ENCODE measurements around the gene TMEM9. TPM values are rescaled to one million over a fixed set of nuclear protein-coding genes. Genes with fewer than 3 reads are reported as not detected.

The TMEM9 gene
- total RNA-seq, 1 experiment from 2014 or later: 435 TPM

DNA sequence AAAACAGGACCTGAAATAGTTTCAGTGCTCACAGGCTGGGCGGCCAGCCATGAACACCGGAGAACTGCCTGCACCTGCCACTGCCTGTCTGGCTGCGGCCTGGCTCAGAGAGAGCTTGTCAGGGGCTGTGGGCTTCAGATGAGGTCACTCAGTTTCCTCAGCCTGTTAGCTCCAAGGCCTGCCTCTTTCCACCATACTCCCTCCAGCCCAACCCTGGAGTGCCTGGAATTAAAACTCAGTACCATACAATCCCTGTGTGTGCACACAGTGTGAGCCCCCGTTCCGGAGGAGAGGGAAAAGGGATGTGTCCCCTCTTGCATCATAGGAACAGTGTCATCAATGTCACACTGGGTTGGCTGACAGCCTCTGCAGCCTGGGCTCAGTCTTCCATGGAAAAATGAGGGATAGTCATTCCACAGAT is 58.2 kb downstream of the TMEM9 start:
- CTCF ChIA-PET: interaction anchor here (0.5 to 1.3 kb wide), 2 partner anchors 10 to 251 kb away, joined by 3 to 6 read pairs; no protein-coding TSS in a partner anchor
- DNase-seq (no peak), ATAC-seq (no peak)
- Histone ChIP-seq H3F3A (ENCODE audit: low read length, unreplicated experiment) (no peaks in the 10 kb centered on the region), H2AFZ (ENCODE audit: low read length) (no peak overlapping the region), H3K9me2 (replicated peaks; ENCODE audit: low read length) (no peaks in the 10 kb centered on the region), H3K9me3 (ENCODE audit: low read length) (no peaks in the 10 kb centered on the region), H3K79me2 (ENCODE audit: low read length) (no peaks in the 10 kb centered on the region), H3K4me3 (ENCODE audit: low read length) (no peak overlapping the region), H3K4me2 (ENCODE audit: low read length) (no peak overlapping the region), H3K4me1 (ENCODE audit: insufficient read depth, low read length) (no peaks in the 10 kb centered on the region), H3K36me3 (ENCODE audit: low read depth, low read length) (no peaks in the 10 kb centered on the region), H3K9ac (ENCODE audit: low read length) (no peak overlapping the region), H4K20me1 (ENCODE audit: low read length) (no peaks in the 10 kb centered on the region), H3K27me3 (ENCODE audit: low read length) (peaks cover 87% of the 10 kb centered on the region), H3K27ac (ENCODE audit: low read length) (no peak overlapping the region)
- BruUV-seq (replicated peaks): no TSS peak
- intact Hi-C loops (cut with micrococcal nuclease): no loop called here
- no peak for TF ChIP-seq EZH2phosphoT487 (IDR thresholded peaks at IDR 0.05; ENCODE audit: borderline replicate concordance, low read length)
- TF ChIP-seq, protein P1, sequence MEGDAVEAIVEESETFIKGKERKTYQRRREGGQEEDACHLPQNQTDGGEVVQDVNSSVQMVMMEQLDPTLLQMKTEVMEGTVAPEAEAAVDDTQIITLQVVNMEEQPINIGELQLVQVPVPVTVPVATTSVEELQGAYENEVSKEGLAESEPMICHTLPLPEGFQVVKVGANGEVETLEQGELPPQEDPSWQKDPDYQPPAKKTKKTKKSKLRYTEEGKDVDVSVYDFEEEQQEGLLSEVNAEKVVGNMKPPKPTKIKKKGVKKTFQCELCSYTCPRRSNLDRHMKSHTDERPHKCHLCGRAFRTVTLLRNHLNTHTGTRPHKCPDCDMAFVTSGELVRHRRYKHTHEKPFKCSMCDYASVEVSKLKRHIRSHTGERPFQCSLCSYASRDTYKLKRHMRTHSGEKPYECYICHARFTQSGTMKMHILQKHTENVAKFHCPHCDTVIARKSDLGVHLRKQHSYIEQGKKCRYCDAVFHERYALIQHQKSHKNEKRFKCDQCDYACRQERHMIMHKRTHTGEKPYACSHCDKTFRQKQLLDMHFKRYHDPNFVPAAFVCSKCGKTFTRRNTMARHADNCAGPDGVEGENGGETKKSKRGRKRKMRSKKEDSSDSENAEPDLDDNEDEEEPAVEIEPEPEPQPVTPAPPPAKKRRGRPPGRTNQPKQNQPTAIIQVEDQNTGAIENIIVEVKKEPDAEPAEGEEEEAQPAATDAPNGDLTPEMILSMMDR (conservative IDR thresholded peaks at IDR 0.05; ENCODE audit: low read depth, low read length): no peak
- TF ChIP-seq EZH2 (IDR thresholded peaks at IDR 0.05; ENCODE audit: low read length, unreplicated experiment): no peak
- POLR2A ChIA-PET (ENCODE audit: unreplicated experiment): interaction anchor here (0.7 kb wide), 1 partner anchor 25 kb away, joined by 4 read pairs; no protein-coding TSS in a partner anchor

DNA sequence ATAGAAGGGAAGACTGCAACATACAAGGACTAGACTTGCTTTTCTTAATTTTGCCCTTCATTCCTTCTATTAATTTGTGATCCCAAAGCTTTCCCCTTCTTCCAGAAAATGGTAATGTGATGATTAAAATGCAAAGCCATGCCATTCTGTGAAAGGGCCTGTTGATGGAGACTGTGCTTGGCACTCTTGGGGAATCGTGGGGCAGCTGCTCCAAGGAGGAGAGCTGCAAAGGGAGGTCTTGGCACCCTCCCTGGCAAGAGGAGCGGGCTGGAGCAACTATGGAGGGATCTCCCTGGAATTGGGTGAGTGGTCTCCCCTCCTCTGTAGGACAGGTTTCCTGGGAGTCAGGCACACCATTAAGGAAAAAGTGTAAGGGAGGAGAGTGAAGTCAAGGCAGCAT is 58.7 kb downstream of the TMEM9 start:
- intact Hi-C loops (cut with micrococcal nuclease): no loop called here
- H2AFZ ChIP-seq (ENCODE audit: low read length): no peak overlapping the region
- no peaks in the 10 kb centered on the region for H3K79me2 ChIP-seq (ENCODE audit: low read length)
- no peak overlapping the region for H3K4me2 ChIP-seq (ENCODE audit: low read length)
- no TSS peak for BruUV-seq (replicated peaks)
- ChIA-PET POLR2A (ENCODE audit: unreplicated experiment) (interaction anchor here (0.7 kb wide), 1 partner anchor 26 kb away, joined by 4 read pairs; no protein-coding TSS in a partner anchor), CTCF (interaction anchor here (1.3 kb wide), 1 partner anchor 9 kb away, joined by 6 read pairs; no protein-coding TSS in a partner anchor)
- H3K4me1 ChIP-seq (ENCODE audit: insufficient read depth, low read length): no peaks in the 10 kb centered on the region
- no peaks in the 10 kb centered on the region for H3K36me3 ChIP-seq (ENCODE audit: low read depth, low read length)
- TF ChIP-seq EZH2phosphoT487 (IDR thresholded peaks at IDR 0.05; ENCODE audit: borderline replicate concordance, low read length) (no peak), EZH2 (IDR thresholded peaks at IDR 0.05; ENCODE audit: low read length, unreplicated experiment) (no peak)
- TF ChIP-seq, protein P1 (conservative IDR thresholded peaks at IDR 0.05; ENCODE audit: low read depth, low read length): no peak
- no peak overlapping the region for H3K9ac ChIP-seq (ENCODE audit: low read length)
- no peaks in the 10 kb centered on the region for H3K9me3 ChIP-seq (ENCODE audit: low read length)
- no peak overlapping the region for H3K4me3 ChIP-seq (ENCODE audit: low read length)
- DNase-seq: no peak
- no peaks in the 10 kb centered on the region for H3K9me2 ChIP-seq (replicated peaks; ENCODE audit: low read length)
- H3K27me3 ChIP-seq (ENCODE audit: low read length): peaks cover 82% of the 10 kb centered on the region
- no peaks in the 10 kb centered on the region for H3F3A ChIP-seq (ENCODE audit: low read length, unreplicated experiment)
- H3K27ac ChIP-seq (ENCODE audit: low read length): no peak overlapping the region
- no peaks in the 10 kb centered on the region for H4K20me1 ChIP-seq (ENCODE audit: low read length)
- ATAC-seq: no peak

DNA sequence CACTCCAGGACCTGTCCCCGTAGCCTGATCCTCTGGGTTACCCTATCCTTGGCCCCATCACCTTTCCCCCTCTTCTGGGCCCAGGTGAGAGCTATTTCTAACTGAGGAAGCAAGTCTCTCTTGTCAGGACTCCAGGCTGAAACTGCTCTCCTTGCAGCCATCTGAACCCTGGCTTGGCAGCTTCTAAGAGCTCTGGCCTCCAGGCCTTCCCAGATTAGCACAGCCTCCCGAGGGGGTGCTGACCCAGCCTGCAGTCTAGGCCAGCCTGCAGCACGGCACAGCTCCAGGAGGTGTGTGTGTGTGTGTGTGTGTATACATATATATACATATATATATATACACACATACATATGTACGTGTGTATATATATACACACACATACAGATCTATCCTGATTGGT is 59.4 kb downstream of the TMEM9 start:
- POLR2A ChIA-PET (ENCODE audit: unreplicated experiment): interaction anchor here (0.7 kb wide), 1 partner anchor 59 kb away, joined by 3 read pairs; the partner anchor contains the start of gene TMEM9
- BruUV-seq (replicated peaks): no TSS peak
- no peak for TF ChIP-seq EZH2 (IDR thresholded peaks at IDR 0.05; ENCODE audit: low read length, unreplicated experiment)
- no peak for TF ChIP-seq EZH2phosphoT487 (IDR thresholded peaks at IDR 0.05; ENCODE audit: borderline replicate concordance, low read length)
- TF ChIP-seq, protein P1 (conservative IDR thresholded peaks at IDR 0.05; ENCODE audit: low read depth, low read length): no peak
- ATAC-seq: no peak
- no peaks in the 10 kb centered on the region for H3K79me2 ChIP-seq (ENCODE audit: low read length)
- H3K27ac ChIP-seq (ENCODE audit: low read length): no peak overlapping the region
- H3K4me1 ChIP-seq (ENCODE audit: insufficient read depth, low read length): no peaks in the 10 kb centered on the region
- no peak for DNase-seq
- H3K36me3 ChIP-seq (ENCODE audit: low read depth, low read length): no peaks in the 10 kb centered on the region
- H3K4me2 ChIP-seq (ENCODE audit: low read length): no peak overlapping the region
- intact Hi-C loops (cut with micrococcal nuclease): no loop called here
- H3K9me2 ChIP-seq (replicated peaks; ENCODE audit: low read length): no peaks in the 10 kb centered on the region
- peaks cover 75% of the 10 kb centered on the region for H3K27me3 ChIP-seq (ENCODE audit: low read length)
- H4K20me1 ChIP-seq (ENCODE audit: low read length): no peaks in the 10 kb centered on the region
- H3K9ac ChIP-seq (ENCODE audit: low read length): no peak overlapping the region
- no peaks in the 10 kb centered on the region for H3K9me3 ChIP-seq (ENCODE audit: low read length)
- CTCF ChIA-PET: no interaction called here
- no peak overlapping the region for H2AFZ ChIP-seq (ENCODE audit: low read length)
- H3K4me3 ChIP-seq (ENCODE audit: low read length): no peak overlapping the region
- no peaks in the 10 kb centered on the region for H3F3A ChIP-seq (ENCODE audit: low read length, unreplicated experiment)
